Activated CD4-positive, alpha-beta T cell treated with anti-CD3 and anti-CD28 coated beads, Interleukin-10, Interleukin-2, amounts not matched to agents 100 ng/mL and 50 ng/mL, durations not matched to agents 16 hours and 8 hours (primary cell): ENCODE measurements around the gene SLC35A2.

Source experiments
- DNase-seq: peaks from one replicate; pipeline ENCODE4 v3.0.0-alpha.2; 2020

Gene SLC35A2

GRCh38 chrX:48927123-48927522 is 15.7 kb upstream of the SLC35A2 start:
- DNase-seq, result no peak

- DNase-seq, result no peak
Observed at GRCh38 chrX:48924270-48924669, 12.8 kb upstream of the SLC35A2 start.

- DNase-seq, result no peak
Observed at GRCh38 chrX:48923771-48924170, 12.3 kb upstream of the SLC35A2 start.

- DNase-seq, result no peak
Observed at GRCh38 chrX:48920718-48921104, 9.3 kb upstream of the SLC35A2 start.

GRCh38 chrX:48919947-48920717 is 8.7 kb upstream of the SLC35A2 start:
- DNase-seq, result peak; percentile 62

- peak; percentile 46 for DNase-seq
Observed at GRCh38 chrX:48919360-48919841, 8.0 kb upstream of the SLC35A2 start.

GRCh38 chrX:48918643-48919340 is 7.3 kb upstream of the SLC35A2 start, which contains the start of gene PIM2:
Gene PIM2 (minus strand): TSS chrX:48919024. CDS start chrX:48918834, 190 bp downstream.
- DNase-seq, result peak; percentile 96

- no peak for DNase-seq
Observed at GRCh38 chrX:48918301-48918642, 6.8 kb upstream of the SLC35A2 start.

GRCh38 chrX:48917139-48918001 is 5.9 kb upstream of the SLC35A2 start:
- peak; percentile 94 for DNase-seq

GRCh38 chrX:48914593-48915493 is 3.4 kb upstream of the SLC35A2 start:
- no peak for DNase-seq

GRCh38 chrX:48913605-48914366 is 2.3 kb upstream of the SLC35A2 start:
- DNase-seq, result no peak

GRCh38 chrX:48910926-48911411 is 477 bp downstream of the SLC35A2 start:
- no peak for DNase-seq

GRCh38 chrX:48909703-48910294 is 1.6 kb downstream of the SLC35A2 start:
- no peak for DNase-seq

GRCh38 chrX:48908600-48908999 is 2.8 kb downstream of the SLC35A2 start:
- no peak for DNase-seq

GRCh38 chrX:48905090-48905790 is 6.2 kb downstream of the SLC35A2 start:
- no peak for DNase-seq

GRCh38 chrX:48904626-48905025 is 6.8 kb downstream of the SLC35A2 start:
- no peak for DNase-seq

- DNase-seq, result no peak
Observed at GRCh38 chrX:48904180-48904579, 7.3 kb downstream of the SLC35A2 start.

GRCh38 chrX:48903290-48903689 is 8.2 kb downstream of the SLC35A2 start:
- no peak for DNase-seq

- DNase-seq, result no peak
Observed at GRCh38 chrX:48902776-48903175, 8.7 kb downstream of the SLC35A2 start.

GRCh38 chrX:48902135-48902534 is 9.3 kb downstream of the SLC35A2 start:
- DNase-seq, result no peak
